Neural cell (in vitro differentiated cells): Measurements from ENCODE around the gene ST6GALNAC3. TPM values are rescaled to one million over a fixed set of nuclear protein-coding genes. Genes with fewer than 3 reads are reported as not detected.

ENCODE experiments used
- H2AFZ ChIP-seq: fragments of 200-600, 300-800 bp; sonication (generic), shearing (Covaris generic); 2 replicates; pipeline ENCODE4 v1.6.0; 2014; ENCODE audit warnings: low read depth, mild to moderate bottlenecking, antibody characterized with exemption, low read length, moderate library complexity
- H3F3A ChIP-seq: fragments of 200-600 bp; shearing (Covaris generic); 2 replicates; pipeline ENCODE4 v1.6.1; 2016; ENCODE audit warnings: mild to moderate bottlenecking, moderate library complexity, mixed read lengths, antibody characterized with exemption, low read length; ENCODE audit not compliant: insufficient read depth, poor library complexity, severe bottlenecking
- H3K27ac ChIP-seq: fragments of 200-600, 300-800 bp; sonication (generic), shearing (Covaris generic); 2 replicates; pipeline ENCODE4 v1.5.1; 2014; ENCODE audit warnings: mild to moderate bottlenecking, low read length, moderate library complexity
- H3K27me3 ChIP-seq: fragments of 300-800, 200-600 bp; sonication (generic), shearing (Covaris generic); 2 replicates; pipeline ENCODE4 v1.6.0; 2014; ENCODE audit warnings: mild to moderate bottlenecking, low read depth, low read length, moderate library complexity; ENCODE audit not compliant: insufficient read depth
- H3K36me3 ChIP-seq: fragments of 300-800, 200-600 bp; sonication (generic), shearing (Covaris generic); 2 replicates; pipeline ENCODE4 v1.5.1; 2014; ENCODE audit warnings: mild to moderate bottlenecking, antibody characterized with exemption, low read length, moderate library complexity; ENCODE audit not compliant: insufficient read depth
- H3K4me2 ChIP-seq: fragments of 300-800, 200-600 bp; sonication (generic), shearing (Covaris generic); 2 replicates; pipeline ENCODE4 v1.6.0; 2014; ENCODE audit warnings: mild to moderate bottlenecking, low read length
- H3K4me3 ChIP-seq: fragments of 300-800, 200-600 bp; sonication (generic), shearing (Covaris generic); 2 replicates; pipeline ENCODE4 v1.5.1; 2014; ENCODE audit warnings: mild to moderate bottlenecking, low read length, moderate library complexity
- H3K79me2 ChIP-seq: fragments of 200-600 bp; shearing (Covaris generic); replicated peaks from 2 replicates; pipeline ENCODE4 v1.6.0; 2014; ENCODE audit warnings: mild to moderate bottlenecking, low read length, moderate library complexity; ENCODE audit not compliant: insufficient read depth
- H3K9ac ChIP-seq: fragments of 300-800, 200-600 bp; sonication (generic), shearing (Covaris generic); 2 replicates; pipeline ENCODE4 v1.6.1; 2016; ENCODE audit warnings: mild to moderate bottlenecking, low read length, mixed read lengths
- H3K9me2 ChIP-seq: fragments of 200-600 bp; shearing (Covaris generic); 2 replicates; pipeline ENCODE4 v1.6.1; 2016; ENCODE audit warnings: mild to moderate bottlenecking, low read length, mixed read lengths; ENCODE audit not compliant: insufficient read depth
- H3K9me3 ChIP-seq: fragments of 200-600, 300-800 bp; sonication (generic), shearing (Covaris generic); 2 replicates; pipeline ENCODE4 v1.6.1; 2016; ENCODE audit warnings: mild to moderate bottlenecking, mixed run types, low read length, moderate library complexity, mixed read lengths
- H4K20me1 ChIP-seq: fragments of 200-600 bp; shearing (Covaris generic); 2 replicates; pipeline ENCODE4 v1.6.1; 2016; ENCODE audit warnings: mild to moderate bottlenecking, mixed run types; ENCODE audit not compliant: insufficient read depth
- EP300 ChIP-seq: fragments of 450-650 bp; conservative IDR thresholded peaks from 2 replicates; pipeline ENCODE4 v1.6.1; 2014; ENCODE audit warnings: antibody characterized with exemption, mild to moderate bottlenecking, moderate library complexity; ENCODE audit not compliant: poor library complexity, severe bottlenecking
- EZH2 ChIP-seq: fragments of 200-600, 300-800 bp; shearing (Covaris generic), sonication (generic); IDR thresholded peaks from 2 replicates; pipeline ENCODE4 v1.6.1; 2014; ENCODE audit warnings: antibody characterized with exemption, low read length, borderline replicate concordance, mild to moderate bottlenecking; ENCODE audit not compliant: insufficient read depth, poor library complexity, severe bottlenecking
- MXI1 ChIP-seq: fragments of 450-650 bp; conservative IDR thresholded peaks from 2 replicates; pipeline ENCODE4 v1.6.1; 2014; ENCODE audit warnings: antibody characterized with exemption, mild to moderate bottlenecking; ENCODE audit not compliant: poor library complexity, severe bottlenecking
- POLR2AphosphoS5 ChIP-seq: IDR thresholded peaks from 2 replicates; pipeline ENCODE4 v1.6.1; 2012
- RAD21 ChIP-seq: fragments of 450-650 bp; conservative IDR thresholded peaks from 2 replicates; pipeline ENCODE4 v1.6.1; 2014; ENCODE audit warnings: antibody characterized with exemption, mild to moderate bottlenecking, moderate library complexity
- REST ChIP-seq: IDR thresholded peaks from 2 replicates; pipeline ENCODE4 v1.6.1; 2012; ENCODE audit warnings: borderline replicate concordance
- SMC3 ChIP-seq: fragments of 450-650 bp; conservative IDR thresholded peaks from 2 replicates; pipeline ENCODE4 v1.6.1; 2014; ENCODE audit warnings: antibody characterized with exemption, mild to moderate bottlenecking, moderate library complexity; ENCODE audit not compliant: poor library complexity
- TAF1 ChIP-seq: IDR thresholded peaks from 2 replicates; pipeline ENCODE4 v1.6.1; 2012; ENCODE audit warnings: low read depth
- polyA plus RNA-seq: library from polyadenylated mRNA; depleted of rRNA; stranded (reverse); fragments of >200 nt; gene quantifications from 2 replicates; pipeline ENCODE4 v1.2.3, GENCODE V29; 2014
- TF ChIP-seq, protein P1 (sequence below): fragments of 450-650 bp; IDR thresholded peaks from 2 replicates; pipeline ENCODE4 v1.5.1; 2014; ENCODE audit warnings: antibody characterized with exemption, mild to moderate bottlenecking, moderate library complexity; ENCODE audit not compliant: poor library complexity, severe bottlenecking

The ST6GALNAC3 gene
- polyA plus RNA-seq, 1 donor from 2014 or later, result 3.6 TPM

- no peak for TF ChIP-seq TAF1
- TF ChIP-seq MXI1, result no peak
- TF ChIP-seq SMC3, result no peak
- no peak for TF ChIP-seq RAD21
- TF ChIP-seq EP300, result no peak
- TF ChIP-seq EZH2, result no peak
- no peak for TF ChIP-seq POLR2AphosphoS5
- TF ChIP-seq, protein P1, sequence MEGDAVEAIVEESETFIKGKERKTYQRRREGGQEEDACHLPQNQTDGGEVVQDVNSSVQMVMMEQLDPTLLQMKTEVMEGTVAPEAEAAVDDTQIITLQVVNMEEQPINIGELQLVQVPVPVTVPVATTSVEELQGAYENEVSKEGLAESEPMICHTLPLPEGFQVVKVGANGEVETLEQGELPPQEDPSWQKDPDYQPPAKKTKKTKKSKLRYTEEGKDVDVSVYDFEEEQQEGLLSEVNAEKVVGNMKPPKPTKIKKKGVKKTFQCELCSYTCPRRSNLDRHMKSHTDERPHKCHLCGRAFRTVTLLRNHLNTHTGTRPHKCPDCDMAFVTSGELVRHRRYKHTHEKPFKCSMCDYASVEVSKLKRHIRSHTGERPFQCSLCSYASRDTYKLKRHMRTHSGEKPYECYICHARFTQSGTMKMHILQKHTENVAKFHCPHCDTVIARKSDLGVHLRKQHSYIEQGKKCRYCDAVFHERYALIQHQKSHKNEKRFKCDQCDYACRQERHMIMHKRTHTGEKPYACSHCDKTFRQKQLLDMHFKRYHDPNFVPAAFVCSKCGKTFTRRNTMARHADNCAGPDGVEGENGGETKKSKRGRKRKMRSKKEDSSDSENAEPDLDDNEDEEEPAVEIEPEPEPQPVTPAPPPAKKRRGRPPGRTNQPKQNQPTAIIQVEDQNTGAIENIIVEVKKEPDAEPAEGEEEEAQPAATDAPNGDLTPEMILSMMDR, result no peak
- no peak for TF ChIP-seq REST
- Histone ChIP-seq H3K27ac (no peak overlapping the region), H3K9me3 (no peaks in the 10 kb centered on the region), H2AFZ (no peak overlapping the region), H3F3A (no peaks in the 10 kb centered on the region), H4K20me1 (no peaks in the 10 kb centered on the region), H3K9me2 (no peaks in the 10 kb centered on the region), H3K36me3 (no peaks in the 10 kb centered on the region), H3K79me2 (no peaks in the 10 kb centered on the region), H3K4me3 (no peak overlapping the region), H3K9ac (no peak overlapping the region), H3K4me2 (no peak overlapping the region), H3K27me3 (no peaks in the 10 kb centered on the region)
These were observed 45.2 kb upstream of the ST6GALNAC3 start for GRCh38 chr1:76029331-76029730.

- TF ChIP-seq RAD21, result no peak
- TF ChIP-seq SMC3, result no peak
- TF ChIP-seq, protein P1, result no peak
- TF ChIP-seq TAF1, result no peak
- TF ChIP-seq EP300, result no peak
- TF ChIP-seq EZH2, result no peak
- no peak for TF ChIP-seq REST
- no peak for TF ChIP-seq POLR2AphosphoS5
- no peak for TF ChIP-seq MXI1
- Histone ChIP-seq H3K9me3 (no peaks in the 10 kb centered on the region), H3K79me2 (no peaks in the 10 kb centered on the region), H3K36me3 (no peaks in the 10 kb centered on the region), H3K9ac (no peak overlapping the region), H3K4me3 (no peak overlapping the region), H3K27ac (no peak overlapping the region), H3K9me2 (no peaks in the 10 kb centered on the region), H4K20me1 (no peaks in the 10 kb centered on the region), H3K4me2 (no peak overlapping the region), H3F3A (no peaks in the 10 kb centered on the region), H2AFZ (no peak overlapping the region), H3K27me3 (no peaks in the 10 kb centered on the region)
These were observed 43.0 kb upstream of the ST6GALNAC3 start for GRCh38 chr1:76031496-76031895.
